Suprapubic skin (tissue), 4 donors: ENCODE data around the gene PEX7. TPM values are rescaled to one million over a fixed set of nuclear protein-coding genes. Genes with fewer than 3 reads are reported as not detected.
"Not testable (repeated sequence)": the region's sequence is repeated elsewhere in the genome, so short reads cannot be mapped to it uniquely, and the experiment has no call there.

Experiments used
- DNase-seq, 2 donors: peaks; one replicate each; pipeline ENCODE4 v3.0.0-alpha.2; 2019; ENCODE audit warnings: low spot score in 2 of 2
- H3K27ac ChIP-seq: fragments of 200-600 bp; sonication (generic); one replicate; pipeline ENCODE4 v1.5.1; 2019
- H3K27me3 ChIP-seq: fragments of 200-600 bp; sonication (generic); one replicate; pipeline ENCODE4 v1.5.1; 2019
- H3K36me3 ChIP-seq: fragments of 200-600 bp; sonication (generic); one replicate; pipeline ENCODE4 v1.5.1; 2019
- H3K4me1 ChIP-seq: fragments of 200-600 bp; sonication (generic); one replicate; pipeline ENCODE4 v1.5.1; 2019
- H3K4me3 ChIP-seq: fragments of 200-600 bp; sonication (generic); one replicate; pipeline ENCODE4 v1.5.1; 2019; ENCODE audit warnings: mild to moderate bottlenecking
- H3K9me3 ChIP-seq: fragments of 200-600 bp; sonication (generic); one replicate; pipeline ENCODE4 v1.5.1; 2019
- CTCF ChIP-seq, 2 donors: fragments of 200-600 bp in 1 of 2; fragments of 450-650 bp in 1 of 2; sonication (generic) in 1 of 2; IDR thresholded peaks; one replicate each; pipeline ENCODE4 v1.5.1; 2016 to 2019; ENCODE audit warnings: antibody characterized with exemption in 2 of 2, mild to moderate bottlenecking in 1 of 2, moderate library complexity in 1 of 2
- EP300 ChIP-seq: sonication (generic); formaldehyde crosslinking; IDR thresholded peaks from one replicate; pipeline ENCODE4 v1.6.1; 2017; ENCODE audit warnings: antibody characterized with exemption
- POLR2A ChIP-seq, 2 donors: fragments of 450-650 bp; IDR thresholded peaks; one replicate each; pipeline ENCODE4 v1.6.1; 2017; ENCODE audit warnings: antibody characterized with exemption in 2 of 2, mild to moderate bottlenecking in 2 of 2, moderate library complexity in 2 of 2
- POLR2AphosphoS5 ChIP-seq, 3 donors: sonication (generic); formaldehyde crosslinking; IDR thresholded peaks; one replicate each; pipeline ENCODE4 v1.6.1; 2017; ENCODE audit warnings: antibody characterized with exemption in 3 of 3
- WGBS: methylation state at CpG from one replicate; pipeline ENCODE4 v1.1.5; 2018; 5-methylcytosine and 5-hydroxymethylcytosine counted together
- total RNA-seq, 4 donors: library from RNA; depleted of rRNA; stranded (reverse); fragments of >200 nt; gene quantifications; one replicate each; pipeline ENCODE4 v1.1.0, GENCODE V29; 2016

PEX7 gene
- total RNA-seq, 4 donors from 2014 or later: 4.3 to 21.2 (median 12.4) TPM

GRCh38 chr6:136952714-136953260 lies 130.4 kb downstream of the PEX7 start:
- no peak for TF ChIP-seq EP300
- no peak for TF ChIP-seq CTCF (IDR thresholded peaks at IDR 0.05)
- no peak for TF ChIP-seq POLR2A (IDR thresholded peaks at IDR 0.05)
- TF ChIP-seq POLR2AphosphoS5 (IDR thresholded peaks at IDR 0.05): no peak
- no peaks in the 10 kb centered on the region for H3K27me3 ChIP-seq
- H3K9me3 ChIP-seq: no peaks in the 10 kb centered on the region
- WGBS: 65% methylated on average over 7 of the region's 7 CpGs
- no peak overlapping the region for H3K27ac ChIP-seq
- H3K4me3 ChIP-seq: no peak overlapping the region
- H3K36me3 ChIP-seq: no peaks in the 10 kb centered on the region
- DNase-seq: no peak
- H3K4me1 ChIP-seq: no peaks in the 10 kb centered on the region

- no peaks in the 10 kb centered on the region for H3K9me3 ChIP-seq
- H3K4me3 ChIP-seq: no peak overlapping the region
- DNase-seq: no peak
- no peak overlapping the region for H3K27ac ChIP-seq
- TF ChIP-seq EP300 (no peak), POLR2A (IDR thresholded peaks at IDR 0.05) (no peak), POLR2AphosphoS5 (IDR thresholded peaks at IDR 0.05) (no peak), CTCF (IDR thresholded peaks at IDR 0.05) (no peak)
- H3K27me3 ChIP-seq: peaks cover 5% of the 10 kb centered on the region
- no peaks in the 10 kb centered on the region for H3K4me1 ChIP-seq
- no peaks in the 10 kb centered on the region for H3K36me3 ChIP-seq
- WGBS: 92% methylated on average over 3 of the region's 3 CpGs
These were observed 132.7 kb downstream of the PEX7 start for GRCh38 chr6:136955123-136955522.

GRCh38 chr6:136956590-136957544 lies 134.5 kb downstream of the PEX7 start:
- Histone ChIP-seq H3K4me3 (no peak overlapping the region), H3K9me3 (no peaks in the 10 kb centered on the region), H3K27ac (no peak overlapping the region), H3K27me3 (peaks cover 5% of the 10 kb centered on the region), H3K4me1 (no peaks in the 10 kb centered on the region), H3K36me3 (no peaks in the 10 kb centered on the region)
- TF ChIP-seq POLR2AphosphoS5 (IDR thresholded peaks at IDR 0.05): no peak
- no peak for TF ChIP-seq EP300
- no peak for TF ChIP-seq CTCF (IDR thresholded peaks at IDR 0.05)
- no peak for TF ChIP-seq POLR2A (IDR thresholded peaks at IDR 0.05)
- no peak for DNase-seq
- 65% methylated on average over 11 of the region's 14 CpGs for WGBS

DNA sequence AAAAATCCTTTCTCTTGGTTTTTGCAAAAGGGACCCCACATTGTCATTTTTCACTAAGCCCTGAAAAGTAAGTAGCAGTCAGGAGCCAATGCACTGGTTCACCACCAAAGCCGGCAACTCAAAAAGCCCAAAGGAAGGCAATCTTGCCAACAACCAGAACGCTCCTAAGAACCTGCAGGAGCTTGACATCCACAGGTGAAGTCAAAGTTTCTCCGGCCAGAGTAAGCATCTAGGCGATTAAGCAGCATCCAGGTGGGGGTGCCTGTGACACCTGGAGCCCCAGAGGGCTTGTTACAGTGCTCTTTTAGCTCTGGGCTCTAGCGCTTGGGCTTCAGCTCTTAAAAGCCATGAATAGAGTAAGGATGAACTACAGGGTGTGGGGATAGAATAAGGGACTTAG lies 135.8 kb downstream of the PEX7 start:
- peaks cover 5% of the 10 kb centered on the region for H3K27me3 ChIP-seq
- DNase-seq: no peak
- no peaks in the 10 kb centered on the region for H3K9me3 ChIP-seq
- H3K36me3 ChIP-seq: no peaks in the 10 kb centered on the region
- H3K4me3 ChIP-seq: no peak overlapping the region
- H3K27ac ChIP-seq: no peak overlapping the region
- 84% methylated on average over 5 of the region's 5 CpGs for WGBS
- no peaks in the 10 kb centered on the region for H3K4me1 ChIP-seq
- TF ChIP-seq POLR2AphosphoS5 (IDR thresholded peaks at IDR 0.05): no peak
- no peak for TF ChIP-seq CTCF (IDR thresholded peaks at IDR 0.05)
- TF ChIP-seq POLR2A (IDR thresholded peaks at IDR 0.05): no peak
- no peak for TF ChIP-seq EP300

DNA sequence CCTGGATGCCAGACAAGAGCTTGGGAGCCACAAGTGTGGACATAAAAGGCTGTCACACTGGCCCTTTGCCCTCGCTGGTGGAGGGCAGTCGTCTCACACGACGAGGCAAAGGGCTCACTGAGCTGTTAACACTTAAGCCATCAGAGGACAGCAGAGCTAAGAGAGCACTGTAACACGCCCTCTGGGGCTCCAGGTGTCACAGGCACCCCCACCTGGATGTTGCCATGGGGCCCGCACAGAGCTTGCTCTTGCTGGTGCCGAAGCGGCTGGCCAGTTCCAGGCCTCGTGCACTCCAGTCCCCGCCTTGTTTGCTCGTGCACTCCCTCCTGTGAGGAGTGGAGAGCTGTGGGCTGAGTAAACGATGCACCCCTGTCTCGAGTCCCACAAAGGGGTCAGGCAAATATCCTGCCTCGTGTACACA lies 137.1 kb downstream of the PEX7 start:
- Histone ChIP-seq H3K27ac (no peak overlapping the region), H3K4me3 (no peak overlapping the region), H3K36me3 (no peaks in the 10 kb centered on the region), H3K9me3 (no peaks in the 10 kb centered on the region), H3K27me3 (peaks cover 5% of the 10 kb centered on the region), H3K4me1 (no peaks in the 10 kb centered on the region)
- no peak for TF ChIP-seq POLR2A (IDR thresholded peaks at IDR 0.05)
- TF ChIP-seq CTCF (IDR thresholded peaks at IDR 0.05): no peak
- whole genome bisulfite sequencing: 64% methylated on average over 8 of the region's 14 CpGs
- no peak for DNase-seq

- H3K9me3 ChIP-seq, H3K27me3 ChIP-seq, DNase-seq, H3K4me3 ChIP-seq, H3K36me3 ChIP-seq, H3K4me1 ChIP-seq, H3K27ac ChIP-seq: not testable (repeated sequence)
- 93% methylated on average over 4 of the region's 6 CpGs for WGBS
These were observed 137.5 kb downstream of the PEX7 start for GRCh38 chr6:136959935-136960334.
